ENCODE data around the gene CDC42EP4.
A peak's percentile ranks its signal among the peaks of the same experiment; 100 is the strongest.

CDC42EP4 gene

GRCh38 chr17:73311781-73312641 lies at the start of gene CDC42EP4:
Gene CDC42EP4 (minus strand): TSS chr17:73312001. CDS start chr17:73286500, 25,501 bp downstream.
- no peaks in the 10 kb centered on the region for H3K79me2 ChIP-seq (ENCODE audit: low read length)
- no peak for TF ChIP-seq EZH2phosphoT487 (IDR thresholded peaks at IDR 0.05; ENCODE audit: low read depth)
- no peak for TF ChIP-seq CTCF (IDR thresholded peaks at IDR 0.05; ENCODE audit: low read depth, low read length)
- peak within 1 kb of the TSS; percentile 95 for H3K4me2 ChIP-seq (ENCODE audit: low read length)
- H3K27me3 ChIP-seq (ENCODE audit: low read depth, low read length) = peaks cover 47% of the 10 kb centered on the region
- no peaks in the 10 kb centered on the region for H3K36me3 ChIP-seq (replicated peaks; ENCODE audit: low read depth, low read length)
- peak within 1 kb of the TSS; percentile 84; the same call in 1 of the 2 replicates for H2AFZ ChIP-seq (ENCODE audit: low read depth, low read length)
- H3K4me1 ChIP-seq (ENCODE audit: low read length) = peaks cover 16% of the 10 kb centered on the region
- H4K20me1 ChIP-seq (ENCODE audit: insufficient read depth, low read length) = no peaks in the 10 kb centered on the region
- H3K9ac ChIP-seq (ENCODE audit: low read length) = peak within 1 kb of the TSS; percentile 60
- H3K27ac ChIP-seq (ENCODE audit: low read length) = no peak within 1 kb of the TSS
- H3K4me3 ChIP-seq (ENCODE audit: low read length) = peak within 1 kb of the TSS; percentile 86
- H3K9me3 ChIP-seq (ENCODE audit: insufficient read depth, low read length) = no peaks in the 10 kb centered on the region

DNA sequence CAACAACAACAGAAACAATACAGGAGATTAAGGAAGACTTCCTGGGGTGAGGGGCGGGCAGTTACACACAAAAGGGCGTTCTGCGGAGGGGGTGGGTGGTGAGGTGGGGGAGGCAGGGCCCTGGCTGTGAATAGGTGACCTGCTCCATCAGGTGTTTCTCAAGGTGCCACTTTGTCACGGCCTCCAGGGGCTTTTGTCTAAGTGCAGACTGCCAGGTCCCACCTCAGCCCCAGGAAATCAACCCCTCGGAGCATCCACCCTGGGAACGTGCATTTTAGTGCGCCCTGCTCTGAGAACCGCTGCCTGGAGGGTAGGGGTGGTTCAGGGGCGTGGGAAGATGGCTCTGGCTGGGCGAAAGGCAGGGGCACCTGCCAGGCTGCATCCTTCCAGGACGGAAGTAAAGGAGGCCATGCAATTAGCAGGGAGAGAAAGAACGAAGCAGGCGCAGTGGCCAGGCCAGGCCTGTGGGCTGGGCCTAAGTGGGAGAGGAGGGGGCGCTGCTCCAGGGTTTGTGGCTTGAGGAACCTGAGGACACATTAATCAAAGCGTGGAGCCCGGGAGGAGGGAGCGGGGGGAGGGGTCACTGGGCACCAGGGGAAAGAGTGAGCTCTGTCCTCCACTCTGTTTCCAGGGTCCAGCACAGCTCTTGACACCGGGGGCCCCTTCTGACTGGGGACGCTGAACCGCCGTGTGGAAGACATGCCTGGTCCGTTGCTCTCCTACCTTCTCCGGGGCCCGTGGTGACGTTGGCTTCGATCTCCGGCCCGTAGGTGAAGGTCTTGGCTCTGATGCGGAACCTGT lies 49.4 kb upstream of the CDC42EP4 start:
- no peak overlapping the region for H3K4me3 ChIP-seq (ENCODE audit: low read length)
- H3K27ac ChIP-seq (ENCODE audit: low read length) = no peak overlapping the region
- H4K20me1 ChIP-seq (ENCODE audit: insufficient read depth, low read length) = no peaks in the 10 kb centered on the region
- H3K27me3 ChIP-seq (ENCODE audit: low read depth, low read length) = peaks cover 36% of the 10 kb centered on the region
- H2AFZ ChIP-seq (ENCODE audit: low read depth, low read length) = no peak overlapping the region
- H3K9me3 ChIP-seq (ENCODE audit: insufficient read depth, low read length) = no peaks in the 10 kb centered on the region
- TF ChIP-seq CTCF (IDR thresholded peaks at IDR 0.05; ENCODE audit: low read depth, low read length) (no peak), EZH2phosphoT487 (IDR thresholded peaks at IDR 0.05; ENCODE audit: low read depth) (no peak)
- no peak overlapping the region for H3K4me2 ChIP-seq (ENCODE audit: low read length)
- H3K9ac ChIP-seq (ENCODE audit: low read length) = no peak overlapping the region
- H3K4me1 ChIP-seq (ENCODE audit: low read length) = 0 out of 2 replicates have a peak, but pooled peaks cover under 1% of the 10 kb centered on the region
- no peaks in the 10 kb centered on the region for H3K79me2 ChIP-seq (ENCODE audit: low read length)
- H3K36me3 ChIP-seq (replicated peaks; ENCODE audit: low read depth, low read length) = no peaks in the 10 kb centered on the region

DNA sequence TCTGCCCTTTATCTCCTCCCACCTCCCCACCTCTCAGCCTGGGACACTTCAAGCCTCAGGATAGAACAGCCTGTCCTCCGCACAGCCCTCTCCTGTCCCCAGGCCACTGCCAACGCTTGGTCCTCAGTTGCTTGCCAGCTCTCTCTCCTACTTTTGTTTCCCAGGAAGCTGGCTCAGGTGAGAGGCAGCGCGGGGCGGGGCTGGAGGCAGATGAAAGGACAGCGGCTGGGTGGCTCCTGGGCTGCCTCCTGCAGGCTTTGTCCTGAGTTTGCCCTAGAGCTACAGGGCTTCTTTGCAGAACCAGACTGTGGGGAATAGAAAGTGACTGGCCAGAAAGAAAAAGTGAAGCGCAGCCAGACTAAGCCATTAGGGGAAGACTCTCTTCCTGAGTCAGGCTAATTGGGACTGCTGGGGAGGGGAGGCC lies 48.2 kb upstream of the CDC42EP4 start:
- H3K4me2 ChIP-seq (ENCODE audit: low read length) = no peak overlapping the region
- no peaks in the 10 kb centered on the region for H3K9me3 ChIP-seq (ENCODE audit: insufficient read depth, low read length)
- no peaks in the 10 kb centered on the region for H3K36me3 ChIP-seq (replicated peaks; ENCODE audit: low read depth, low read length)
- no peak overlapping the region for H3K27ac ChIP-seq (ENCODE audit: low read length)
- TF ChIP-seq EZH2phosphoT487 (IDR thresholded peaks at IDR 0.05; ENCODE audit: low read depth) (no peak), CTCF (IDR thresholded peaks at IDR 0.05; ENCODE audit: low read depth, low read length) (0 out of 2 replicates have a peak, but pooled peaks have one; percentile 4)
- H3K4me1 ChIP-seq (ENCODE audit: low read length) = no peaks in the 10 kb centered on the region
- H3K27me3 ChIP-seq (ENCODE audit: low read depth, low read length) = peaks cover 25% of the 10 kb centered on the region
- no peak overlapping the region for H2AFZ ChIP-seq (ENCODE audit: low read depth, low read length)
- no peak overlapping the region for H3K9ac ChIP-seq (ENCODE audit: low read length)
- H3K79me2 ChIP-seq (ENCODE audit: low read length) = no peaks in the 10 kb centered on the region
- no peaks in the 10 kb centered on the region for H4K20me1 ChIP-seq (ENCODE audit: insufficient read depth, low read length)
- H3K4me3 ChIP-seq (ENCODE audit: low read length) = no peak overlapping the region

- Histone ChIP-seq H3K27me3 (ENCODE audit: low read depth, low read length) (peaks cover 22% of the 10 kb centered on the region), H3K4me3 (ENCODE audit: low read length) (no peak overlapping the region), H3K79me2 (ENCODE audit: low read length) (no peaks in the 10 kb centered on the region), H3K4me1 (ENCODE audit: low read length) (no peaks in the 10 kb centered on the region), H3K9ac (ENCODE audit: low read length) (no peak overlapping the region), H3K36me3 (replicated peaks; ENCODE audit: low read depth, low read length) (no peaks in the 10 kb centered on the region), H3K4me2 (ENCODE audit: low read length) (no peak overlapping the region), H4K20me1 (ENCODE audit: insufficient read depth, low read length) (no peaks in the 10 kb centered on the region), H3K9me3 (ENCODE audit: insufficient read depth, low read length) (no peaks in the 10 kb centered on the region), H2AFZ (ENCODE audit: low read depth, low read length) (no peak overlapping the region), H3K27ac (ENCODE audit: low read length) (no peak overlapping the region)
- TF ChIP-seq CTCF (IDR thresholded peaks at IDR 0.05; ENCODE audit: low read depth, low read length) (no peak), EZH2phosphoT487 (IDR thresholded peaks at IDR 0.05; ENCODE audit: low read depth) (no peak)
These were observed 47.6 kb upstream of the CDC42EP4 start for GRCh38 chr17:73359352-73359751.
